Gastroesophageal sphincter (tissue), 4 donors: ENCODE results near the gene TNP1. TPM values are rescaled to one million over a fixed set of nuclear protein-coding genes. Genes with fewer than 3 reads are reported as not detected.

Source experiments
- ATAC-seq: fragments of 150-250 bp; one replicate; pipeline ENCODE4 v1.9.1; 2016; ENCODE audit warnings: mild to moderate bottlenecking, moderate library complexity
- H3K27ac ChIP-seq, 4 donors: fragments of 200-600 bp; sonication (generic) in 3 of 4; 1 replicate in 3 of 4; 2 replicates in 1 of 4; pipeline ENCODE4 v1.5.1; 2016 to 2019
- H3K27me3 ChIP-seq: fragments of 200-600 bp; sonication (generic); one replicate; pipeline ENCODE4 v1.5.1; 2019
- H3K36me3 ChIP-seq, 2 donors: fragments of 200-600 bp; sonication (generic); one replicate each; pipeline ENCODE4 v1.5.1; 2019; ENCODE audit warnings: control low read depth in 1 of 2
- H3K4me1 ChIP-seq, 3 donors: fragments of 200-600 bp; sonication (generic); 1 replicate in 2 of 3; 2 replicates in 1 of 3; pipeline ENCODE4 v1.5.1; 2016 to 2019; ENCODE audit warnings: control low read depth in 2 of 3
- H3K4me3 ChIP-seq, 2 donors: fragments of 200-600 bp; sonication (generic); one replicate each; pipeline ENCODE4 v1.5.1; 2019; ENCODE audit warnings: mild to moderate bottlenecking in 1 of 2, moderate library complexity in 1 of 2
- H3K9me3 ChIP-seq, 3 donors: fragments of 200-600 bp; sonication (generic); one replicate each; pipeline ENCODE4 v1.5.1; 2017 to 2019; ENCODE audit warnings: control low read depth in 2 of 3
- CTCF ChIP-seq, 4 experiments: fragments of 200-600 bp in 2 of 4; fragments of 450-650 bp in 2 of 4; sonication (generic) in 1 of 4; IDR thresholded peaks; one replicate each; pipeline ENCODE4 v1.5.1; 2017 to 2019; ENCODE audit warnings: antibody characterized with exemption in 4 of 4, mild to moderate bottlenecking in 2 of 4, moderate library complexity in 2 of 4
- EP300 ChIP-seq: sonication (generic); formaldehyde crosslinking; IDR thresholded peaks from one replicate; pipeline ENCODE4 v1.6.1; 2017; ENCODE audit warnings: antibody characterized with exemption, mild to moderate bottlenecking
- POLR2A ChIP-seq, 2 donors: fragments of 450-650 bp; IDR thresholded peaks; one replicate each; pipeline ENCODE4 v1.6.1; 2017; ENCODE audit warnings: antibody characterized with exemption in 2 of 2, mild to moderate bottlenecking in 2 of 2, moderate library complexity in 1 of 2
- POLR2AphosphoS5 ChIP-seq: sonication (generic); formaldehyde crosslinking; IDR thresholded peaks from one replicate; pipeline ENCODE4 v1.6.1; 2017; ENCODE audit warnings: antibody characterized with exemption
- WGBS, 2 donors: methylation state at CpG; one replicate each; pipeline ENCODE4 v1.1.5; 2018; ENCODE audit warnings: low coverage in 1 of 2; 5-methylcytosine and 5-hydroxymethylcytosine counted together
- total RNA-seq, 4 donors: library from RNA; depleted of rRNA; stranded (reverse); fragments of >200 nt; gene quantifications; one replicate each; pipeline ENCODE4 v1.1.0, GENCODE V29; 2016

Gene TNP1
- total RNA-seq, 4 donors from 2014 or later, result not detected

GRCh38 chr2:216903470-216903869 is 43.6 kb upstream of the TNP1 start:
- Histone ChIP-seq H3K27me3 (no peaks in the 10 kb centered on the region), H3K36me3 (no peaks in the 10 kb centered on the region), H3K27ac (no peak overlapping the region), H3K4me1 (peaks cover 0 to 12% (median 0%) of the 10 kb centered on the region in 3 donors), H3K9me3 (peaks cover 0 to 7% (median 0%) of the 10 kb centered on the region in 3 donors), H3K4me3 (no peak overlapping the region)
- TF ChIP-seq POLR2A (IDR thresholded peaks at IDR 0.05) (no peak), EP300 (no peak), CTCF (IDR thresholded peaks at IDR 0.05) (no peak), POLR2AphosphoS5 (no peak)
- 83 to 95% methylated on average over 1 to 2 of the region's 3 CpGs for WGBS, 2 donors
- no peak for ATAC-seq

GRCh38 chr2:216901273-216901672 is 41.4 kb upstream of the TNP1 start:
- no peak overlapping the region for H3K4me3 ChIP-seq
- H3K4me1 ChIP-seq, result no peaks in the 10 kb centered on the region
- H3K27ac ChIP-seq, result no peak overlapping the region
- no peak for ATAC-seq
- peaks cover 0 to 7% (median 0%) of the 10 kb centered on the region in 3 donors for H3K9me3 ChIP-seq
- no peak for TF ChIP-seq POLR2A (IDR thresholded peaks at IDR 0.05)
- TF ChIP-seq POLR2AphosphoS5, result no peak
- TF ChIP-seq CTCF (IDR thresholded peaks at IDR 0.05), result no peak
- no peak for TF ChIP-seq EP300
- H3K36me3 ChIP-seq, result no peaks in the 10 kb centered on the region
- WGBS, 2 donors, result 75 to 86% methylated on average over 1 of the region's 2 CpGs
- no peaks in the 10 kb centered on the region for H3K27me3 ChIP-seq

- H3K4me1 ChIP-seq, result no peaks in the 10 kb centered on the region
- no peaks in the 10 kb centered on the region for H3K27me3 ChIP-seq
- no peak overlapping the region for H3K4me3 ChIP-seq
- TF ChIP-seq CTCF (IDR thresholded peaks at IDR 0.05), result no peak
- no peak for TF ChIP-seq POLR2A (IDR thresholded peaks at IDR 0.05)
- no peak for TF ChIP-seq EP300
- no peak for TF ChIP-seq POLR2AphosphoS5
- no peaks in the 10 kb centered on the region for H3K36me3 ChIP-seq
- no peak for ATAC-seq
- H3K9me3 ChIP-seq, result peaks cover 0 to 7% (median 0%) of the 10 kb centered on the region in 3 donors
- no peak overlapping the region for H3K27ac ChIP-seq
Measured at GRCh38 chr2:216900406-216900805, 40.5 kb upstream of the TNP1 start.

GRCh38 chr2:216897561-216898203 is 37.8 kb upstream of the TNP1 start:
- Histone ChIP-seq H3K9me3 (no peaks in the 10 kb centered on the region), H3K27ac (no peak overlapping the region), H3K4me3 (no peak overlapping the region), H3K4me1 (no peaks in the 10 kb centered on the region), H3K27me3 (no peaks in the 10 kb centered on the region), H3K36me3 (no peaks in the 10 kb centered on the region)
- 85 to 91% methylated on average over 1 to 2 of the region's 2 CpGs for WGBS, 2 donors
- TF ChIP-seq POLR2A (IDR thresholded peaks at IDR 0.05) (no peak), CTCF (IDR thresholded peaks at IDR 0.05) (no peak)
- ATAC-seq, result no peak

GRCh38 chr2:216890138-216890537 is 30.3 kb upstream of the TNP1 start:
- Histone ChIP-seq H3K4me3 (no peak overlapping the region), H3K27ac (no peak overlapping the region), H3K36me3 (no peaks in the 10 kb centered on the region), H3K27me3 (no peaks in the 10 kb centered on the region), H3K9me3 (no peaks in the 10 kb centered on the region), H3K4me1 (no peaks in the 10 kb centered on the region)
- TF ChIP-seq POLR2A (IDR thresholded peaks at IDR 0.05), result no peak
- TF ChIP-seq EP300, result no peak
- TF ChIP-seq POLR2AphosphoS5, result no peak
- TF ChIP-seq CTCF (IDR thresholded peaks at IDR 0.05), result no peak
- 95% methylated on average over 2 of the region's 2 CpGs for WGBS, 2 donors
- no peak for ATAC-seq
